ENCODE results near the gene PTPRN2. TPM values are rescaled to one million over a fixed set of nuclear protein-coding genes. Genes with fewer than 3 reads are reported as not detected.

Gene PTPRN2
- total and polyA plus RNA-seq, 2 of the 8 experiments (the other 6 are each of a cell fraction or from before 2014, with no cell fraction given): 2.6 to 4.5 TPM

DNA sequence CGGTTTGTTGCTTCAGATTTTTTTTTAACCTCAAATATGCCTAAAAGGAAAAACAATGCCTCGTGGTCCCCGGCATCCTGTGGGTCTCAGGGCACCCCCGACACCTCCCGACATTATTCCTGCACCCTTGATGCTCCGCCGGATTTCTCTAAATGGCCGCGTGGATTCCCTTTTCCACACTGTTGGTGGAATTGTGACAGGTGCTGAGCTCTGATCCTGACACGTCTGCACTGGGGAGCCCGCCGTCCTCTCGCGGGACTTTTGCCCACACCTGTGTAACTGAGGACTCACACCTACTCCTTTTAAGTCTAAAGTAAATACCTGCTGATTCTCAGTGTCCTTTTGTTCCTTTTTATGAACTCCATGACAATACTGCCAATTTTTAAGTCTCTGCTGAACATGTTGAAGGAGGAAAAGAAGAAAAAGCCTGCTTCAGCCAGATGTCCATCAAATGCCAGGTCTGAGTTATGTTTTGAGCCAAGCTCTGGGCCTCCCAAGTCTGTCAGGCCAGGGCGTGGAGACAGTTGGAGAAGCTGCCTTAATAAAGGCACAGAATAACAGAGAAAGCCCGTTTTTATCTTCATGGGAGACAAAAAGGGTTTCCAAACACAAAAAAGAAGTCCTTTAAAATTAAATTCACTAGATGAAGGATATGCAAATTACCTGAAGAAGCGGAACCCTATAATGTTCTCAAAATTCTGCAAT is 682.6 kb downstream of the PTPRN2 start (continued):
- TF ChIP-seq, protein P1, sequence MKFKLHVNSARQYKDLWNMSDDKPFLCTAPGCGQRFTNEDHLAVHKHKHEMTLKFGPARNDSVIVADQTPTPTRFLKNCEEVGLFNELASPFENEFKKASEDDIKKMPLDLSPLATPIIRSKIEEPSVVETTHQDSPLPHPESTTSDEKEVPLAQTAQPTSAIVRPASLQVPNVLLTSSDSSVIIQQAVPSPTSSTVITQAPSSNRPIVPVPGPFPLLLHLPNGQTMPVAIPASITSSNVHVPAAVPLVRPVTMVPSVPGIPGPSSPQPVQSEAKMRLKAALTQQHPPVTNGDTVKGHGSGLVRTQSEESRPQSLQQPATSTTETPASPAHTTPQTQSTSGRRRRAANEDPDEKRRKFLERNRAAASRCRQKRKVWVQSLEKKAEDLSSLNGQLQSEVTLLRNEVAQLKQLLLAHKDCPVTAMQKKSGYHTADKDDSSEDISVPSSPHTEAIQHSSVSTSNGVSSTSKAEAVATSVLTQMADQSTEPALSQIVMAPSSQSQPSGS (IDR thresholded peaks at IDR 0.05; ENCODE audit: low read length): no peak
- TF ChIP-seq EZH2 (IDR thresholded peaks at IDR 0.05; ENCODE audit: low read depth, low read length, severe bottlenecking) (no peak), BCL11A (IDR thresholded peaks at IDR 0.05; ENCODE audit: low read depth in 2 of 2, low read length in 2 of 2) (no peak), EP300 (IDR thresholded peaks at IDR 0.05; ENCODE audit: borderline replicate concordance in 1 of 2, low read depth in 2 of 2, low read length in 2 of 2) (no peak), CHD2 (IDR thresholded peaks at IDR 0.05; ENCODE audit: low read length) (no peak), POLR2AphosphoS5 (IDR thresholded peaks at IDR 0.05; ENCODE audit: low read depth, low read length) (no peak), CBX5 (IDR thresholded peaks at IDR 0.05; ENCODE audit: low read depth, low read length) (no peak), SAP30 (IDR thresholded peaks at IDR 0.05; ENCODE audit: insufficient read depth, insufficient replicate concordance, low read length) (no peak), JUND (IDR thresholded peaks at IDR 0.05; ENCODE audit: low read length) (no peak), CREB1 (IDR thresholded peaks at IDR 0.05) (no peak)

All from H1 (cell line).